AG04450 (cell line): ENCODE measurements around the gene GIPC2. TPM values are rescaled to one million over a fixed set of nuclear protein-coding genes. Genes with fewer than 3 reads are reported as not detected.
"Not testable (repeated sequence)": the region's sequence is repeated elsewhere in the genome, so short reads cannot be mapped to it uniquely, and the experiment has no call there.

Source experiments
- CTCF ChIA-PET: fragments of 300-600, 350-600 bp; formaldehyde crosslinking; extraction: SDS; loops from one replicate; lab custom pipeline; 2022; ENCODE audit warnings: antibody characterized with exemption, inconsistent platforms; lab: Charles Lee
- POLR2A ChIA-PET: fragments of 350-600 bp; formaldehyde crosslinking; extraction: SDS; loops from one replicate; lab custom pipeline; 2021; ENCODE audit warnings: antibody characterized with exemption, inconsistent platforms; lab: Yijun Ruan, JAX
- DNase-seq: peaks from one replicate; pipeline ENCODE4 v3.0.0-alpha.2; 2011; ENCODE audit warnings: low read depth, low spot score
- H3K27ac ChIP-seq: one replicate; pipeline ENCODE4 v1.5.1; 2012; ENCODE audit warnings: low read depth, low read length, control low read depth
- H3K27me3 ChIP-seq: one replicate; pipeline ENCODE4 v1.6.0; 2012; ENCODE audit warnings: low read length; ENCODE audit not compliant: control insufficient read depth, insufficient read depth
- H3K4me3 ChIP-seq: 2 replicates; pipeline ENCODE4 v1.5.1; 2011; ENCODE audit warnings: mild to moderate bottlenecking, low read depth, low read length, control low read depth
- H3K9me3 ChIP-seq: 2 replicates; pipeline ENCODE4 v1.5.1; 2012; ENCODE audit warnings: low read length; ENCODE audit not compliant: control insufficient read depth, insufficient read depth
- CTCF ChIP-seq: IDR thresholded peaks from 2 replicates; pipeline ENCODE4 v1.5.1; 2011; ENCODE audit warnings: low read depth, low read length, control low read depth, inconsistent platforms
- polyA minus RNA-seq: library from RNA; depleted of rRNA, polyadenylated mRNA; stranded (reverse); fragments of >200 nt; gene quantifications from 2 replicates; pipeline ENCODE4 v1.2.3, GENCODE V29; 2011; rRNA and poly(A)+ RNA removed
- polyA plus RNA-seq: library from polyadenylated mRNA; depleted of rRNA; stranded (reverse); fragments of >200 nt; gene quantifications from 2 replicates; pipeline ENCODE4 v1.2.3, GENCODE V29; 2011; rRNA removed

Gene GIPC2
- polyA plus RNA-seq (0.07 and 0.09 TPM in 2 replicates), polyA minus RNA-seq (0.48 TPM in 1 of 2 replicates, not detected in the other)

GRCh38 chr1:78045926-78046778 is at the start of gene GIPC2:
GIPC2 (plus strand) TSS chr1:78045966; CDS start chr1:78046095, 129 bp downstream.
- TF ChIP-seq CTCF: no peak
- ChIA-PET CTCF (no interaction called here), POLR2A (no interaction called here)
- H3K27me3 ChIP-seq: peaks cover 12% of the 10 kb centered on the region
- H3K27ac ChIP-seq: no peak within 1 kb of the TSS
- peak within 1 kb of the TSS; percentile 59 for H3K4me3 ChIP-seq
- no peaks in the 10 kb centered on the region for H3K9me3 ChIP-seq
- DNase-seq: no peak

GRCh38 chr1:77996734-77997133 is 49.0 kb upstream of the GIPC2 start:
- TF ChIP-seq CTCF: no peak
- POLR2A ChIA-PET: no interaction called here
- Histone ChIP-seq H3K4me3 (no peak overlapping the region), H3K27ac (no peak overlapping the region), H3K9me3 (no peaks in the 10 kb centered on the region), H3K27me3 (no peaks in the 10 kb centered on the region)
- DNase-seq: no peak
- CTCF ChIA-PET: no interaction called here

- H3K27me3 ChIP-seq, DNase-seq, POLR2A ChIA-PET, H3K4me3 ChIP-seq, H3K27ac ChIP-seq, H3K9me3 ChIP-seq: not testable (repeated sequence)
- CTCF ChIA-PET: interaction anchor here (0.8 kb wide), 1 partner anchor 114 kb away, joined by 3 read pairs; no protein-coding TSS in a partner anchor
Observed at GRCh38 chr1:78000536-78000935, 45.2 kb upstream of the GIPC2 start.

GRCh38 chr1:78003070-78003746 is 42.6 kb upstream of the GIPC2 start:
- no peak for DNase-seq
- ChIA-PET CTCF (interaction anchor here (0.6 to 2.1 kb wide), 4 partner anchors 81 to 112 kb away, joined by 3 to 8 read pairs (median 4); no protein-coding TSS in a partner anchor), POLR2A (interaction anchor here (0.6 to 4.6 kb wide), 6 partner anchors 8 to 118 kb away, joined by 3 to 105 read pairs (median 4); partner anchors contain the start of gene FUBP1)
- Histone ChIP-seq H3K4me3 (peak overlapping the region; percentile 17; the same call in 1 of the 2 replicates), H3K27me3 (no peaks in the 10 kb centered on the region), H3K27ac (no peak overlapping the region), H3K9me3 (no peaks in the 10 kb centered on the region)
- no peak for TF ChIP-seq CTCF

GRCh38 chr1:78003882-78004718 is 41.7 kb upstream of the GIPC2 start:
- peak; percentile 36 for DNase-seq
- ChIA-PET CTCF (interaction anchor here (0.6 to 3.6 kb wide), 5 partner anchors 23 to 110 kb away, joined by 3 to 40 read pairs (median 3); partner anchors contain the start of gene FUBP1), POLR2A (interaction anchor here (0.6 to 4.6 kb wide), 20 partner anchors 7 to 618 kb away, joined by 3 to 105 read pairs (median 4); partner anchors contain the start of genes FUBP1 and NEXN)
- H3K27ac ChIP-seq: peak overlapping the region; percentile 53
- no peaks in the 10 kb centered on the region for H3K9me3 ChIP-seq
- H3K4me3 ChIP-seq: peak overlapping the region; percentile 74
- TF ChIP-seq CTCF: no peak
- H3K27me3 ChIP-seq: no peaks in the 10 kb centered on the region
